Fibroblast of peridontal ligament (primary cell): ENCODE data around the gene EEF2.

ENCODE experiments used
- DNase-seq: peaks from one replicate; pipeline ENCODE4 v3.0.0-alpha.2; 2010; ENCODE audit errors: extremely low read depth

The EEF2 gene

GRCh38 chr19:3984908-3985642 is at the start of gene EEF2:
TSS of gene EEF2 (minus strand) at chr19:3985463. CDS start at chr19:3985380, 83 bp downstream.
- DNase-seq = peak; percentile 90

GRCh38 chr19:4034048-4035017 is 49.1 kb upstream of the EEF2 start:
- no peak for DNase-seq

GRCh38 chr19:4033028-4033956 is 48.0 kb upstream of the EEF2 start:
- no peak for DNase-seq

GRCh38 chr19:4032436-4032835 is 47.2 kb upstream of the EEF2 start:
- no peak for DNase-seq

GRCh38 chr19:4031420-4031819 is 46.2 kb upstream of the EEF2 start:
- no peak for DNase-seq

GRCh38 chr19:4030981-4031380 is 45.7 kb upstream of the EEF2 start:
- no peak for DNase-seq

GRCh38 chr19:4030552-4030951 is 45.3 kb upstream of the EEF2 start:
- no peak for DNase-seq

GRCh38 chr19:4029247-4029614 is 44.0 kb upstream of the EEF2 start:
- DNase-seq = no peak

GRCh38 chr19:4028334-4029246 is 43.3 kb upstream of the EEF2 start:
- no peak for DNase-seq

- no peak for DNase-seq
Measured at GRCh38 chr19:4027146-4027545, 41.9 kb upstream of the EEF2 start.

- no peak for DNase-seq
Measured at GRCh38 chr19:4025317-4025716, 40.1 kb upstream of the EEF2 start.

GRCh38 chr19:4023600-4024398 is 38.5 kb upstream of the EEF2 start:
- no peak for DNase-seq

- DNase-seq = no peak
Measured at GRCh38 chr19:4019578-4019977, 34.3 kb upstream of the EEF2 start.

GRCh38 chr19:4018775-4019504 is 33.7 kb upstream of the EEF2 start:
- no peak for DNase-seq

- no peak for DNase-seq
Measured at GRCh38 chr19:4018140-4018613, 32.9 kb upstream of the EEF2 start.

GRCh38 chr19:4016903-4017638 is 31.8 kb upstream of the EEF2 start:
- DNase-seq = no peak

GRCh38 chr19:4016486-4016885 is 31.2 kb upstream of the EEF2 start:
- no peak for DNase-seq

GRCh38 chr19:4015705-4016402 is 30.6 kb upstream of the EEF2 start:
- DNase-seq = no peak
